K562 (cell line): ENCODE measurements around the gene OR11L1. TPM values are rescaled to one million over a fixed set of nuclear protein-coding genes. Genes with fewer than 3 reads are reported as not detected.

Source experiments
- ATAC-seq: fragments of 200-7000 bp; cut with Tn5 transposase; 3 replicates; pipeline ENCODE4 v1.9.1; 2020; ENCODE audit warnings: moderate library complexity
- BruUV-seq: library from RNA; stranded (reverse); fragments of 400-500 nt; replicated peaks from 2 replicates; lab custom pipeline; 2021; lab: Mats Ljungman, UMichigan
- CTCF ChIA-PET: fragments of 300-600 bp; formaldehyde crosslinking; extraction: SDS; loops from one replicate; lab custom pipeline; 2021; ENCODE audit warnings: low intra/inter-chr PET ratio; lab: Yijun Ruan, JAX
- POLR2A ChIA-PET: fragments of 300-600, 350-650 bp; sonication (Branson Sonifier 250); formaldehyde crosslinking; extraction: SDS; loops from one replicate; lab custom pipeline; 2021; ENCODE audit warnings: antibody characterized with exemption, inconsistent platforms; lab: Yijun Ruan, JAX
- DNase-seq, 4 experiments: peaks; one replicate each; pipeline versions ENCODE4 v3.0.0 to v3.0.0-alpha.2; 2011 to 2018; ENCODE audit warnings: low spot score in 3 of 4, mixed read lengths in 3 of 4; ENCODE audit errors: extremely low read depth in 1 of 4
- FAIRE-seq: peaks from 2 replicates; lab custom pipeline; 2011; peaks lifted over from hg19 to GRCh38; lab: Jason Lieb, UNC
- H2AFZ ChIP-seq: 2 replicates; pipeline ENCODE4 v1.6.0; 2011; ENCODE audit warnings: low read depth, low read length, control low read depth, inconsistent platforms
- H3K27ac ChIP-seq: fragments of 200-600 bp; 3 replicates; pipeline ENCODE4 v1.8.0; 2011; ENCODE audit warnings: low read depth, mild to moderate bottlenecking, control low read depth, inconsistent platforms, low read length, moderate library complexity, mixed read lengths; ENCODE audit errors: extremely low read depth
- H3K27me3 ChIP-seq, 2 experiments: fragments of 300-600 bp in 1 of 2; 2 replicates in 1 of 2; 3 replicates in 1 of 2; pipeline versions ENCODE4 v1.6.0 to v1.8.0; 2011; ENCODE audit warnings: inconsistent platforms in 2 of 2, low read length in 2 of 2, mild to moderate bottlenecking in 1 of 2, mixed read lengths in 1 of 2, moderate library complexity in 1 of 2; ENCODE audit not compliant: control insufficient read depth in 2 of 2, insufficient read depth in 2 of 2
- H3K36me3 ChIP-seq: fragments of 300-600 bp; 3 replicates; pipeline ENCODE4 v1.8.0; 2011; ENCODE audit warnings: mild to moderate bottlenecking, low read length, inconsistent platforms; ENCODE audit not compliant: control insufficient read depth, insufficient read depth
- H3K4me1 ChIP-seq, 2 experiments: fragments of 200-600 bp in 1 of 2; replicated peaks in 1 of 2; 2 replicates in 1 of 2; 3 replicates in 1 of 2; pipeline versions ENCODE4 v1.5.1 to v1.8.0; 2011; ENCODE audit warnings: inconsistent platforms in 2 of 2, low read length in 2 of 2, mild to moderate bottlenecking in 1 of 2, mixed read lengths in 1 of 2, moderate library complexity in 1 of 2; ENCODE audit not compliant: control insufficient read depth in 2 of 2, insufficient read depth in 2 of 2
- H3K4me2 ChIP-seq: 2 replicates; pipeline ENCODE4 v1.6.1; 2011; ENCODE audit warnings: low read length, control low read depth, inconsistent platforms, mixed read lengths; ENCODE audit not compliant: insufficient read depth
- H3K4me3 ChIP-seq: fragments of 200-600 bp; sonication (generic), shearing (Covaris generic); 2 replicates; pipeline ENCODE4 v1.5.1; 2016; ENCODE audit warnings: control low read depth, inconsistent platforms
- H3K79me2 ChIP-seq: fragments of 200-600 bp; 3 replicates; pipeline ENCODE4 v1.8.0; 2011; ENCODE audit warnings: low read length, inconsistent platforms; ENCODE audit not compliant: control insufficient read depth, insufficient read depth
- H3K9ac ChIP-seq, 2 experiments: 2 replicates each; pipeline versions ENCODE4 v1.6.0 to v1.6.1; 2011; ENCODE audit warnings: low read depth in 2 of 2, low read length in 2 of 2, control low read depth in 1 of 2, inconsistent platforms in 1 of 2, mild to moderate bottlenecking in 1 of 2, mixed read lengths in 1 of 2; ENCODE audit not compliant: insufficient read depth in 1 of 2
- H3K9me1 ChIP-seq: one replicate; pipeline ENCODE4 v1.6.0; 2011; ENCODE audit warnings: inconsistent platforms, mild to moderate bottlenecking, low read length, moderate library complexity; ENCODE audit not compliant: control insufficient read depth, insufficient read depth
- H3K9me3 ChIP-seq: replicated peaks from 2 replicates; pipeline ENCODE4 v1.5.1; 2011; ENCODE audit warnings: low read depth, low read length, inconsistent platforms; ENCODE audit not compliant: control insufficient read depth, insufficient read depth
- H4K20me1 ChIP-seq: replicated peaks from 2 replicates; pipeline ENCODE4 v1.6.1; 2011; ENCODE audit warnings: low read length, inconsistent platforms, mixed read lengths; ENCODE audit not compliant: control insufficient read depth, insufficient read depth
- CEBPB ChIP-seq: fragments of 450-650 bp; IDR thresholded peaks from 2 replicates; pipeline ENCODE4 v1.6.1; 2016; ENCODE audit warnings: missing genetic modification characterization, missing compliant biosample characterization
- DPF2 ChIP-seq: fragments of 450-650 bp; IDR thresholded peaks from 2 replicates; pipeline ENCODE4 v1.6.1; 2016
- GABPB2 ChIP-seq: fragments of 250-450 bp; sonication (Bioruptor Pico); conservative IDR thresholded peaks from 2 replicates; pipeline ENCODE4 v1.5.1; 2021; ENCODE audit warnings: mild to moderate bottlenecking
- HMBOX1 ChIP-seq: sonication (generic); IDR thresholded peaks from 2 replicates; pipeline ENCODE4 v1.6.1; 2016
- MECOM ChIP-seq: fragments of 250-450 bp; sonication (Bioruptor Pico); IDR thresholded peaks from 2 replicates; pipeline ENCODE4 v1.8.0; 2022; ENCODE audit warnings: inconsistent platforms
- MLX ChIP-seq, 2 experiments: fragments of 450-650 bp in 1 of 2; sonication (generic) in 1 of 2; formaldehyde crosslinking; conservative IDR thresholded peaks; 2 replicates each; pipeline versions ENCODE4 v1.4.0 to v1.8.1; 2020 to 2022; ENCODE audit warnings: mild to moderate bottlenecking in 1 of 2, missing genetic modification reagents in 1 of 2
- MTA3 ChIP-seq: fragments of 450-650 bp; formaldehyde crosslinking; IDR thresholded peaks from 2 replicates; pipeline ENCODE4 v1.6.1; 2017; ENCODE audit warnings: mild to moderate bottlenecking, borderline replicate concordance
- RBM14 ChIP-seq: fragments of 200-400 bp; formaldehyde crosslinking; IDR thresholded peaks from 2 replicates; pipeline ENCODE4 v1.6.1; 2018; ENCODE audit warnings: low read depth, mild to moderate bottlenecking, low read length, moderate library complexity, borderline replicate concordance; ENCODE audit not compliant: insufficient read depth
- SMARCA4 ChIP-seq: fragments of 450-650 bp; IDR thresholded peaks from 2 replicates; pipeline ENCODE4 v1.6.1; 2016
- SMARCE1 ChIP-seq: fragments of 450-650 bp; IDR thresholded peaks from 2 replicates; pipeline ENCODE4 v1.7.1; 2016; ENCODE audit warnings: mild to moderate bottlenecking
- ZNF277 ChIP-seq: fragments of 250-450 bp; sonication (Bioruptor Pico); IDR thresholded peaks from 2 replicates; pipeline ENCODE4 v1.8.0; 2022; ENCODE audit warnings: inconsistent platforms, mild to moderate bottlenecking, moderate library complexity, borderline replicate concordance
- ZNF408 ChIP-seq: fragments of 250-450 bp; sonication (Bioruptor Pico); IDR thresholded peaks from 2 replicates; pipeline ENCODE4 v1.4.0; 2020; ENCODE audit warnings: low read depth, mild to moderate bottlenecking, moderate library complexity
- ZNF444 ChIP-seq: fragments of 250-450 bp; sonication (Bioruptor Pico); IDR thresholded peaks from 2 replicates; pipeline ENCODE4 v1.4.0; 2020; ENCODE audit warnings: mild to moderate bottlenecking, moderate library complexity
- WGBS: fragments of 100-300 bp; shearing (Covaris generic); methylation state at CpG from one replicate; pipeline ENCODE4 v1.1.6; 2016; ENCODE audit warnings: low coverage, mixed read lengths; ENCODE audit not compliant: insufficient coverage; ENCODE audit errors: missing lambda C conversion rate; 5-methylcytosine and 5-hydroxymethylcytosine counted together
- in situ Hi-C: fragments of 300-500 bp; cut with MboI; formaldehyde crosslinking; loops from 4 replicates; pipeline ENCODE4 v1.15.0; 2018; ENCODE audit warnings: inconsistent platforms, mixed read lengths
- intact Hi-C: fragments of 100-400 bp; cut with micrococcal nuclease; formaldehyde crosslinking; loops from 2 replicates; pipeline ENCODE4 v1.14.2; 2022
- polyA plus RNA-seq, 8 experiments: library from polyadenylated mRNA; depleted of rRNA in 4 of 8; stranded (reverse) in 5 of 8; unstranded in 3 of 8; fragments of >200 nt; fragmentation: Nextera tagmentation in 2 of 8; fragmentation: Illumina TruSeq in 1 of 8; extraction: Ambion mirVana in 2 of 8; extraction: Trizol in 1 of 8; gene quantifications; 2 replicates each; pipeline versions ENCODE4 v1.2.1 to v1.2.3, GENCODE V29; 2011 to 2014; ENCODE audit warnings: inconsistent platforms in 1 of 8, missing spikeins in 1 of 8
- total RNA-seq, 7 experiments: library from RNA; depleted of rRNA in 6 of 7; stranded (reverse); fragments of >200 nt in 6 of 7; fragmentation: Illumina TruSeq in 2 of 7; extraction: Trizol in 2 of 7; gene quantifications; 2 replicates each; pipeline versions ENCODE4 v1.2.1 to v1.2.3, GENCODE V29; 2011 to 2021; ENCODE audit warnings: low replicate concordance in 1 of 7
- TF ChIP-seq, protein P1 (sequence below): sonication (generic); formaldehyde crosslinking; IDR thresholded peaks from 2 replicates; pipeline ENCODE4 v1.8.0; 2023; ENCODE audit warnings: mild to moderate bottlenecking, missing genetic modification reagents

Gene OR11L1
- total and polyA plus RNA-seq, 9 of the 15 experiments (the other 6 are each of a cell fraction or from before 2014, with no cell fraction given): not detected

DNA sequence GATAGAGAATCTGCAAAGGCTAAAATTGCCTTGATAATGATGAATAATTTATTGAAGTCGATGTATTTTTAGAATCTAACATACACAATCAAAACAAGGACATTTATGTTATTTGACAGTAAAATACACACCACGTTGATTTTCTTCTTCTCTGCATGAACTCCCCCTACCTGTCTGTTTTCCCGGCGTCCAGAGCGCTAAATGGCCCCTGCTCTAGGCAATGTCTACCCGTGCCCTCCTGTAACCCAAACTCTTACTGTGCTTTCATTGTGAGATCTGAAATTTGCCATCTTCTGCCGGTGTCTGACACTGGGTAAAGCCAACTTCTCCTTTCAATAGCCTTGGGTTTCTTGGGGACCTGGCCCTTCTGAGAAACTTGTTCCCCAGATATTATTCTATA, 6.7 kb upstream of the OR11L1 start (continued):
- TF ChIP-seq, protein P1, sequence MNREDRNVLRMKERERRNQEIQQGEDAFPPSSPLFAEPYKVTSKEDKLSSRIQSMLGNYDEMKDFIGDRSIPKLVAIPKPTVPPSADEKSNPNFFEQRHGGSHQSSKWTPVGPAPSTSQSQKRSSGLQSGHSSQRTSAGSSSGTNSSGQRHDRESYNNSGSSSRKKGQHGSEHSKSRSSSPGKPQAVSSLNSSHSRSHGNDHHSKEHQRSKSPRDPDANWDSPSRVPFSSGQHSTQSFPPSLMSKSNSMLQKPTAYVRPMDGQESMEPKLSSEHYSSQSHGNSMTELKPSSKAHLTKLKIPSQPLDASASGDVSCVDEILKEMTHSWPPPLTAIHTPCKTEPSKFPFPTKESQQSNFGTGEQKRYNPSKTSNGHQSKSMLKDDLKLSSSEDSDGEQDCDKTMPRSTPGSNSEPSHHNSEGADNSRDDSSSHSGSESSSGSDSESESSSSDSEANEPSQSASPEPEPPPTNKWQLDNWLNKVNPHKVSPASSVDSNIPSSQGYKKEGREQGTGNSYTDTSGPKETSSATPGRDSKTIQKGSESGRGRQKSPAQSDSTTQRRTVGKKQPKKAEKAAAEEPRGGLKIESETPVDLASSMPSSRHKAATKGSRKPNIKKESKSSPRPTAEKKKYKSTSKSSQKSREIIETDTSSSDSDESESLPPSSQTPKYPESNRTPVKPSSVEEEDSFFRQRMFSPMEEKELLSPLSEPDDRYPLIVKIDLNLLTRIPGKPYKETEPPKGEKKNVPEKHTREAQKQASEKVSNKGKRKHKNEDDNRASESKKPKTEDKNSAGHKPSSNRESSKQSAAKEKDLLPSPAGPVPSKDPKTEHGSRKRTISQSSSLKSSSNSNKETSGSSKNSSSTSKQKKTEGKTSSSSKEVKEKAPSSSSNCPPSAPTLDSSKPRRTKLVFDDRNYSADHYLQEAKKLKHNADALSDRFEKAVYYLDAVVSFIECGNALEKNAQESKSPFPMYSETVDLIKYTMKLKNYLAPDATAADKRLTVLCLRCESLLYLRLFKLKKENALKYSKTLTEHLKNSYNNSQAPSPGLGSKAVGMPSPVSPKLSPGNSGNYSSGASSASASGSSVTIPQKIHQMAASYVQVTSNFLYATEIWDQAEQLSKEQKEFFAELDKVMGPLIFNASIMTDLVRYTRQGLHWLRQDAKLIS (CRISPR knock-in tag): no peak
- no peak for TF ChIP-seq ZNF444
- no peak for TF ChIP-seq MECOM (CRISPR knock-in tag)
- no peak for TF ChIP-seq ZNF408
- TF ChIP-seq CEBPB (tag): no peak
- TF ChIP-seq RBM14: no peak
- no peak for TF ChIP-seq GABPB2 (CRISPR knock-in tag)
- TF ChIP-seq, all 486 proteins: peak for 0

- no peak overlapping the region for H3K9ac ChIP-seq
- TF ChIP-seq MTA3: 0 out of 2 replicates have a peak, but pooled peaks have one; percentile 33
- TF ChIP-seq ZNF277 (CRISPR knock-in tag): no peak
- TF ChIP-seq HMBOX1: peak; percentile 57
- TF ChIP-seq SMARCA4: peak; percentile 49; the same call in 1 of the 2 replicates
- TF ChIP-seq DPF2: peak; percentile 53; the same call in 1 of the 2 replicates
- 0 out of 2 replicates have a peak, but pooled peaks have one; percentile 29 for TF ChIP-seq SMARCE1
- TF ChIP-seq CEBPB (tag): peak; percentile 91
- no peak for TF ChIP-seq MLX (CRISPR knock-in tag; conservative IDR thresholded peaks at IDR 0.05)
Measured at GRCh38 chr1:247845693-247846017, 4.0 kb upstream of the OR11L1 start.

More at GRCh38 chr1:247845693-247846017, 4.0 kb upstream of the OR11L1 start:
- no peaks in the 10 kb centered on the region for H3K79me2 ChIP-seq
- no TSS peak for BruUV-seq
- no peaks in the 10 kb centered on the region for H3K36me3 ChIP-seq
- H3K9me3 ChIP-seq: no peaks in the 10 kb centered on the region
- no peaks in the 10 kb centered on the region for H3K9me1 ChIP-seq
- peaks cover 0 to 15% of the 10 kb centered on the region in 2 experiments; a peak in 4 of 5 replicates for H3K4me1 ChIP-seq
- FAIRE-seq (no peak), ATAC-seq (peak; percentile 12), DNase-seq (no peak)
- H3K27me3 ChIP-seq: no peaks in the 10 kb centered on the region; a peak in 1 of 5 replicates
- peak overlapping the region; percentile 65 for H2AFZ ChIP-seq
- in situ Hi-C loops (no loop called here), intact Hi-C loops (no loop called here)
- ChIA-PET CTCF (no interaction called here), POLR2A (interaction anchor here (1.9 kb wide), 1 partner anchor 11 kb away, joined by 7 read pairs; the partner anchor contains the start of gene TRIM58)
- WGBS: 3% methylated on average over 5 of the region's 5 CpGs
- H4K20me1 ChIP-seq: no peaks in the 10 kb centered on the region
- H3K4me3 ChIP-seq: no peak overlapping the region
- H3K4me2 ChIP-seq: peak overlapping the region; percentile 60
- no peak overlapping the region for H3K27ac ChIP-seq
